ENCODE measurements around the gene OR4D2. TPM values are rescaled to one million over a fixed set of nuclear protein-coding genes. Genes with fewer than 3 reads are reported as not detected.

Gene OR4D2
- total and polyA plus RNA-seq, 4 donors = not detected

DNA sequence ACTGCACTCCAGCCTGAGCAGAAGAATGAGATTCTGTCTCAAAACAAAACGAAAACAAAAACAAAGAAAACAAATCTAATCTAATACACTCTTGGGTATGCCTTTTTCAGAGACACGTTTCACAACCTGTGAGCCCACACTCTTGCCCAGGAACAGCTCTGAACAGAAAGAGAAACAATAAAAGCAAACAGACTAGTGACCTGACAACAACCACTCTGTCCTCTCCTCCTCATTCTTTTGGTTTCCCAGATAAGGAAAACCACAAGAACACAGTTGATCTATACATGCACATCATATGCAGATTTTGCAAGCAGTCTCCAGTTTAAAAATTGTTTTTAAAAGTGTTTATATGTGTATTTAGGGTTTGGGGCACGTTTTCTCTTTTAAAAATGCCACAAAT is 51.0 kb downstream of the OR4D2 start:
- Histone ChIP-seq H3K27me3 (ENCODE audit: control insufficient read depth in 4 of 4, insufficient read depth in 4 of 4, low read length in 3 of 4) (no peaks in the 10 kb centered on the region), H3K4me1 (ENCODE audit: control insufficient read depth in 4 of 4, insufficient read depth in 4 of 4, low read length in 3 of 4) (peaks cover 0 to 13% (median 2%) of the 10 kb centered on the region in 4 donors), H3K4me3 (ENCODE audit: low read depth in 1 of 3, low read length in 3 of 3) (no peak overlapping the region), H3K9me3 (ENCODE audit: control insufficient read depth in 4 of 4, low read length in 3 of 4) (no peaks in the 10 kb centered on the region), H3K36me3 (ENCODE audit: control insufficient read depth in 4 of 4, insufficient read depth in 3 of 4, low read depth in 1 of 4, low read length in 3 of 4) (peaks cover 2 to 19% (median 15%) of the 10 kb centered on the region in 4 donors), H3K9ac (ENCODE audit: low read depth in 1 of 2, low read length in 2 of 2) (no peak overlapping the region), H3K27ac (ENCODE audit: low read depth in 1 of 2, low read length in 2 of 2) (no peak overlapping the region)
- DNase-seq (ENCODE audit: low spot score) = no peak
- WGBS = 92% methylated on average over 3 of the region's 3 CpGs
- TF ChIP-seq, protein P1, sequence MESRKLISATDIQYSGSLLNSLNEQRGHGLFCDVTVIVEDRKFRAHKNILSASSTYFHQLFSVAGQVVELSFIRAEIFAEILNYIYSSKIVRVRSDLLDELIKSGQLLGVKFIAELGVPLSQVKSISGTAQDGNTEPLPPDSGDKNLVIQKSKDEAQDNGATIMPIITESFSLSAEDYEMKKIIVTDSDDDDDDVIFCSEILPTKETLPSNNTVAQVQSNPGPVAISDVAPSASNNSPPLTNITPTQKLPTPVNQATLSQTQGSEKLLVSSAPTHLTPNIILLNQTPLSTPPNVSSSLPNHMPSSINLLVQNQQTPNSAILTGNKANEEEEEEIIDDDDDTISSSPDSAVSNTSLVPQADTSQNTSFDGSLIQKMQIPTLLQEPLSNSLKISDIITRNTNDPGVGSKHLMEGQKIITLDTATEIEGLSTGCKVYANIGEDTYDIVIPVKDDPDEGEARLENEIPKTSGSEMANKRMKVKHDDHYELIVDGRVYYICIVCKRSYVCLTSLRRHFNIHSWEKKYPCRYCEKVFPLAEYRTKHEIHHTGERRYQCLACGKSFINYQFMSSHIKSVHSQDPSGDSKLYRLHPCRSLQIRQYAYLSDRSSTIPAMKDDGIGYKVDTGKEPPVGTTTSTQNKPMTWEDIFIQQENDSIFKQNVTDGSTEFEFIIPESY (IDR thresholded peaks at IDR 0.05) = no peak
- TF ChIP-seq YY1 (IDR thresholded peaks at IDR 0.05) = no peak
- TF ChIP-seq FOXA2 (IDR thresholded peaks at IDR 0.05) = no peak
- TF ChIP-seq EGR1 (IDR thresholded peaks at IDR 0.05; ENCODE audit: low read depth in 2 of 2) = no peak
- TF ChIP-seq SP1 (IDR thresholded peaks at IDR 0.05) = no peak

DNA sequence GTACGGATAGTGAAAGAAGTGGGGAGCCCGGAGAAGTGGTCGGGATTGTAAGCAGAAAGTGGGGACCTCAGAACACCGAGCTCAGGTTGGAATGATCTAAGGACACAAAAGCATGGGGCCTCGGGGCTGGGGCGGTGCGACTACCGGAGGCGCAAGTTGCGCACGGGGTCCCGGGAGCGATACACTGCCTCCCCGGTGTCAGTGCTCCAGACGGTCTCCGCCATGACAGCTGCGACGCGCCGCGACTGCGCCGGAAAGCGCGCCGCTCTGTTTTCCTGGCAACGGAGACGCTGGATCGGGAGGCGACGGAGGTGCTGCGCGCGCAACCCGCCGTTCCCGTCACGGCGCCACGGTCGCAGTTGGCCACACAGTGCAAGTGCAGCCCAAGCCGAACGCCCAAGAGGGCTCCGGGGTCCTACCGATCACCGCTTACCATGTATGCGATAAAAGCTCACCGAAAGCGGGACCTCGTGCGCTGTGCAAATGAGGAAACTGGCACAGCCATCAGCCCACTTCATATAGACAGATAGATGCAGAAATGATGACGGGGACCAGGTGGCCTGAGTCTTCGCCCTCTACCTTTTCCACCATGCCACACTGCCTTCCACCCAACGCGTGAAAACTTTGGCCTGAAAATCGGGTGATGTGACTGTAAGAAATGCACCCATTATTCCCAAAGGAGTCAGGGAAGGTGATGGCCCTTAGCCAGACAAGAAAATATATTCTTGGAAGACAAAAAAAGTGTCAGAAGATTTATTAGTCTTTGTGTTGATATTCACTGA is 52.4 kb downstream of the OR4D2 start, which contains the start of gene MKS1:
MKS1 (minus strand) TSS at position 249 of the 782 bp plus-strand sequence; CDS start at position 224, 25 bp downstream.
- Histone ChIP-seq H3K27ac (ENCODE audit: low read depth in 1 of 2, low read length in 2 of 2) (peak within 1 kb of the TSS; percentile 32 to 70), H3K36me3 (ENCODE audit: control insufficient read depth in 4 of 4, insufficient read depth in 3 of 4, low read depth in 1 of 4, low read length in 3 of 4) (peaks cover 0 to 9% (median 3%) of the 10 kb centered on the region in 4 donors), H3K27me3 (ENCODE audit: control insufficient read depth in 4 of 4, insufficient read depth in 4 of 4, low read length in 3 of 4) (no peaks in the 10 kb centered on the region), H3K4me1 (ENCODE audit: control insufficient read depth in 4 of 4, insufficient read depth in 4 of 4, low read length in 3 of 4) (peaks cover 0 to 13% (median 2%) of the 10 kb centered on the region in 4 donors), H3K9me3 (ENCODE audit: control insufficient read depth in 4 of 4, low read length in 3 of 4) (no peaks in the 10 kb centered on the region), H3K9ac (ENCODE audit: low read depth in 1 of 2, low read length in 2 of 2) (peak within 1 kb of the TSS; percentile 76), H3K4me3 (ENCODE audit: low read depth in 1 of 3, low read length in 3 of 3) (peak within 1 kb of the TSS; percentile 86 to 100 (median 94))
- TF ChIP-seq, protein P1 (IDR thresholded peaks at IDR 0.05) = no peak
- TF ChIP-seq YY1 (IDR thresholded peaks at IDR 0.05) (peak; percentile 99), SP1 (IDR thresholded peaks at IDR 0.05) (peak; percentile 19), EGR1 (IDR thresholded peaks at IDR 0.05; ENCODE audit: low read depth in 2 of 2) (no peak), GABPA (IDR thresholded peaks at IDR 0.05 in 1 of 2, conservative IDR thresholded peaks at IDR 0.05 in 1 of 2) (peak in 1 of 2 donors; percentile 87), TAF1 (conservative IDR thresholded peaks at IDR 0.05) (peak; percentile 29), RAD21 (IDR thresholded peaks at IDR 0.05) (no peak), FOXA2 (IDR thresholded peaks at IDR 0.05) (no peak), MAX (IDR thresholded peaks at IDR 0.05) (no peak), RXRA (IDR thresholded peaks at IDR 0.05) (no peak), JUND (IDR thresholded peaks at IDR 0.05) (no peak), HNF4G (IDR thresholded peaks at IDR 0.05) (no peak), HNF4A (conservative IDR thresholded peaks at IDR 0.05) (no peak)
- TF ChIP-seq, protein P2, sequence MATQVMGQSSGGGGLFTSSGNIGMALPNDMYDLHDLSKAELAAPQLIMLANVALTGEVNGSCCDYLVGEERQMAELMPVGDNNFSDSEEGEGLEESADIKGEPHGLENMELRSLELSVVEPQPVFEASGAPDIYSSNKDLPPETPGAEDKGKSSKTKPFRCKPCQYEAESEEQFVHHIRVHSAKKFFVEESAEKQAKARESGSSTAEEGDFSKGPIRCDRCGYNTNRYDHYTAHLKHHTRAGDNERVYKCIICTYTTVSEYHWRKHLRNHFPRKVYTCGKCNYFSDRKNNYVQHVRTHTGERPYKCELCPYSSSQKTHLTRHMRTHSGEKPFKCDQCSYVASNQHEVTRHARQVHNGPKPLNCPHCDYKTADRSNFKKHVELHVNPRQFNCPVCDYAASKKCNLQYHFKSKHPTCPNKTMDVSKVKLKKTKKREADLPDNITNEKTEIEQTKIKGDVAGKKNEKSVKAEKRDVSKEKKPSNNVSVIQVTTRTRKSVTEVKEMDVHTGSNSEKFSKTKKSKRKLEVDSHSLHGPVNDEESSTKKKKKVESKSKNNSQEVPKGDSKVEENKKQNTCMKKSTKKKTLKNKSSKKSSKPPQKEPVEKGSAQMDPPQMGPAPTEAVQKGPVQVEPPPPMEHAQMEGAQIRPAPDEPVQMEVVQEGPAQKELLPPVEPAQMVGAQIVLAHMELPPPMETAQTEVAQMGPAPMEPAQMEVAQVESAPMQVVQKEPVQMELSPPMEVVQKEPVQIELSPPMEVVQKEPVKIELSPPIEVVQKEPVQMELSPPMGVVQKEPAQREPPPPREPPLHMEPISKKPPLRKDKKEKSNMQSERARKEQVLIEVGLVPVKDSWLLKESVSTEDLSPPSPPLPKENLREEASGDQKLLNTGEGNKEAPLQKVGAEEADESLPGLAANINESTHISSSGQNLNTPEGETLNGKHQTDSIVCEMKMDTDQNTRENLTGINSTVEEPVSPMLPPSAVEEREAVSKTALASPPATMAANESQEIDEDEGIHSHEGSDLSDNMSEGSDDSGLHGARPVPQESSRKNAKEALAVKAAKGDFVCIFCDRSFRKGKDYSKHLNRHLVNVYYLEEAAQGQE (IDR thresholded peaks at IDR 0.05) = no peak
- TF ChIP-seq, protein P3, sequence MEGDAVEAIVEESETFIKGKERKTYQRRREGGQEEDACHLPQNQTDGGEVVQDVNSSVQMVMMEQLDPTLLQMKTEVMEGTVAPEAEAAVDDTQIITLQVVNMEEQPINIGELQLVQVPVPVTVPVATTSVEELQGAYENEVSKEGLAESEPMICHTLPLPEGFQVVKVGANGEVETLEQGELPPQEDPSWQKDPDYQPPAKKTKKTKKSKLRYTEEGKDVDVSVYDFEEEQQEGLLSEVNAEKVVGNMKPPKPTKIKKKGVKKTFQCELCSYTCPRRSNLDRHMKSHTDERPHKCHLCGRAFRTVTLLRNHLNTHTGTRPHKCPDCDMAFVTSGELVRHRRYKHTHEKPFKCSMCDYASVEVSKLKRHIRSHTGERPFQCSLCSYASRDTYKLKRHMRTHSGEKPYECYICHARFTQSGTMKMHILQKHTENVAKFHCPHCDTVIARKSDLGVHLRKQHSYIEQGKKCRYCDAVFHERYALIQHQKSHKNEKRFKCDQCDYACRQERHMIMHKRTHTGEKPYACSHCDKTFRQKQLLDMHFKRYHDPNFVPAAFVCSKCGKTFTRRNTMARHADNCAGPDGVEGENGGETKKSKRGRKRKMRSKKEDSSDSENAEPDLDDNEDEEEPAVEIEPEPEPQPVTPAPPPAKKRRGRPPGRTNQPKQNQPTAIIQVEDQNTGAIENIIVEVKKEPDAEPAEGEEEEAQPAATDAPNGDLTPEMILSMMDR (IDR thresholded peaks at IDR 0.05; ENCODE audit: low read depth, low read length, missing input control) = peak; percentile 67
- WGBS = 3% methylated on average over 56 of the region's 56 CpGs
- DNase-seq (ENCODE audit: low spot score) = peak; percentile 95

All from liver (tissue), 9 donors.